LNCAP (cell line): Measurements from ENCODE around the gene PDYN.

Experiments
- CTCF ChIP-seq: fragments of 450-650 bp; IDR thresholded peaks from 2 replicates; pipeline ENCODE4 v1.5.1; 2017; ENCODE audit warnings: mild to moderate bottlenecking

The PDYN gene

GRCh38 chr20:1947535-1947846, 46.4 kb downstream of the PDYN start:
- TF ChIP-seq CTCF, result no peak

- no peak for TF ChIP-seq CTCF
Observed at GRCh38 chr20:1946762-1947534, 46.9 kb downstream of the PDYN start.

GRCh38 chr20:1946442-1946761, 47.5 kb downstream of the PDYN start:
- TF ChIP-seq CTCF, result no peak

- no peak for TF ChIP-seq CTCF
Observed at GRCh38 chr20:1945660-1946059, 48.2 kb downstream of the PDYN start.

- TF ChIP-seq CTCF, result no peak
Observed at GRCh38 chr20:1945134-1945618, 48.7 kb downstream of the PDYN start.

- TF ChIP-seq CTCF, result no peak
Observed at GRCh38 chr20:1944345-1945091, 49.3 kb downstream of the PDYN start.

GRCh38 chr20:1943275-1944002, 50.4 kb downstream of the PDYN start:
- TF ChIP-seq CTCF, result no peak
